Astrocyte of the spinal cord (primary cell): ENCODE measurements around the gene NUDT14.

Source experiments
- DNase-seq: peaks from one replicate; pipeline ENCODE4 v3.0.0; 2011; ENCODE audit warnings: low read depth, low spot score
- H3K4me3 ChIP-seq: 2 replicates; pipeline ENCODE4 v1.5.1; 2011; ENCODE audit warnings: low read depth, mild to moderate bottlenecking, low read length, moderate library complexity
- CTCF ChIP-seq: IDR thresholded peaks from 2 replicates; pipeline ENCODE4 v1.5.1; 2012; ENCODE audit warnings: low read depth, mild to moderate bottlenecking, low read length, inconsistent platforms
- in situ Hi-C: cut with HindIII; loops from 2 replicates; pipeline ENCODE4 v1.10.0; 2017; ENCODE audit warnings: low sequenced_read_pairs

The NUDT14 gene

GRCh38 chr14:105167303-105168092 lies 13.6 kb downstream of the NUDT14 start:
- no peak for DNase-seq
- no peak overlapping the region for H3K4me3 ChIP-seq

GRCh38 chr14:105166571-105167302 lies 14.4 kb downstream of the NUDT14 start:
- in situ Hi-C loops = no loop called here
- DNase-seq = no peak
- TF ChIP-seq CTCF = no peak
- H3K4me3 ChIP-seq = no peak overlapping the region

More at GRCh38 chr14:105167303-105168092, 13.6 kb downstream of the NUDT14 start:
- in situ Hi-C loops = no loop called here
- TF ChIP-seq CTCF = no peak

- no peak overlapping the region for H3K4me3 ChIP-seq
- no peak for TF ChIP-seq CTCF
- in situ Hi-C loops = no loop called here
- DNase-seq = no peak
These were observed 15.2 kb downstream of the NUDT14 start for GRCh38 chr14:105165761-105166485.

- in situ Hi-C loops = no loop called here
- no peak for DNase-seq
- TF ChIP-seq CTCF = no peak
- H3K4me3 ChIP-seq = no peak overlapping the region
These were observed 15.9 kb downstream of the NUDT14 start for GRCh38 chr14:105165134-105165704.

GRCh38 chr14:105163040-105163742 lies 17.9 kb downstream of the NUDT14 start:
- DNase-seq = no peak
- TF ChIP-seq CTCF = no peak
- in situ Hi-C loops = no loop called here
- no peak overlapping the region for H3K4me3 ChIP-seq

- H3K4me3 ChIP-seq = no peak overlapping the region
- in situ Hi-C loops = no loop called here
- DNase-seq = no peak
- no peak for TF ChIP-seq CTCF
These were observed 18.5 kb downstream of the NUDT14 start for GRCh38 chr14:105162669-105162979.
